GM18505 (cell line): ENCODE data around the gene TSC22D1.
"Not testable (repeated sequence)": the region's sequence is repeated elsewhere in the genome, so short reads cannot be mapped to it uniquely, and the experiment has no call there.

Source experiments
- ATAC-seq: cut with Tn5 transposase; IDR thresholded peaks from one replicate; pipeline ENCODE4 v1.9.1; 2021; ENCODE audit not compliant: unreplicated experiment
- POLR2A ChIP-seq: IDR thresholded peaks from 4 replicates; pipeline ENCODE4 v1.6.1; 2011; ENCODE audit warnings: borderline replicate concordance; ENCODE audit not compliant: insufficient read depth, insufficient read length; ENCODE audit errors: extremely low read depth

Gene TSC22D1

GRCh38 chr13:44577236-44578066 is 1.3 kb upstream of the TSC22D1 start:
- TF ChIP-seq POLR2A: no peak
- peak; percentile 70 for ATAC-seq

- TF ChIP-seq POLR2A: no peak
- ATAC-seq: peak; percentile 31
Measured at GRCh38 chr13:44576351-44577235, 463 bp upstream of the TSC22D1 start.

- no peak for TF ChIP-seq POLR2A
- ATAC-seq: no peak
Measured at GRCh38 chr13:44575035-44575434, 1.1 kb downstream of the TSC22D1 start.

- TF ChIP-seq POLR2A: no peak
- no peak for ATAC-seq
Measured at GRCh38 chr13:44574466-44574855, 1.7 kb downstream of the TSC22D1 start.

DNA sequence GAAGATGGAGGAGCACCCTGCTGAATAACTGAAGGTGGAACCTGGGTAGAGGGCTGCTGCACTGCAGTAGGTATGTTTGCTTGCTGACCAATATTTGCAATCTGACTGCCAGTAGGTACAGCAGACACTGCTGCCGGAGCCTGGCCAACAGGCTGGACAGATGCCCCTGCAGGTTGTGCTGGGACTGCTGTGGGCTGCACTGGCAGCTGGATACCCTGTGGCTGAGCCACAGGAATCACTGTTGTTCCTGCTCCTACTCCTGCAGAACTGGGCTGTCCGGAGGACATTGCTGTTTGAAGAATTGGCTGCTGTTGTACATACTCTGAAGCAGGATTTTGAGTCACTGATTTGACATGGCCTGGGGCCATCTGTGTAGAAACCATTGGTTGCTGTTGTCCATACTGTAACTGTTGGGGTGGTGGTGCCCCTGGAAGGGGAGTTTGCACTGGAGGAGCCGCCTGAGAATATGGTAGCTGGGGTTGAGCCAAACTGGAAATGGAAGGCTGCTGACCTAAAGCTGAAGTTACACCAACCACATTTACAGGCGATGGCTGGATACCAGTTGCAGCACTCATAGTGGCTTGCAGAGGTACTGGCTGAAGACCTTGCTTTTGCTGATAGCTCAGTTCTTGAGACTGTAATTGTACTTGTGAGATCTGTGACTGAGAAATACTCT is 2.2 kb downstream of the TSC22D1 start:
- no peak for ATAC-seq
- no peak for TF ChIP-seq POLR2A

DNA sequence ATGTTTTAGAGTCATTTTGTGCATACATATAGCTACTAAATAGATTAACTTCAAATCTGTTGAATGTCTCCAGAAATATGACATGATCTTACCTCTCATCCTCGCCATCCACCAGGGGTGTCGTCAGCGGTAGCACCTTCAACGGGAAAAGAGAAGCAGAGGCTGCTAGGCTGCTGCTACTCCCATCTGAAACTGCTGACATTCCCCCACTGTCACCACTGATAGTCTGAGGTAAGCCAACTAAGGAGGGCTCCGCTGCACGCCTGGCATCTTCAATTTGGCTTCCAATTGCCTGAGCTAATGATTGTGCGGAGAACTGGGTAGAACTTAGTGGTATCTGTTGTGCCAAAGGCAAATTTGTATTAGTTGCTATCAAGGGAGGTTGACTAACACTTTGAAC is 3.1 kb downstream of the TSC22D1 start:
- no peak for ATAC-seq
- TF ChIP-seq POLR2A: no peak

GRCh38 chr13:44566601-44567000 is 9.5 kb downstream of the TSC22D1 start:
- no peak for ATAC-seq
- no peak for TF ChIP-seq POLR2A

- ATAC-seq: no peak
- TF ChIP-seq POLR2A: no peak
Measured at GRCh38 chr13:44565881-44566280, 10.2 kb downstream of the TSC22D1 start.

DNA sequence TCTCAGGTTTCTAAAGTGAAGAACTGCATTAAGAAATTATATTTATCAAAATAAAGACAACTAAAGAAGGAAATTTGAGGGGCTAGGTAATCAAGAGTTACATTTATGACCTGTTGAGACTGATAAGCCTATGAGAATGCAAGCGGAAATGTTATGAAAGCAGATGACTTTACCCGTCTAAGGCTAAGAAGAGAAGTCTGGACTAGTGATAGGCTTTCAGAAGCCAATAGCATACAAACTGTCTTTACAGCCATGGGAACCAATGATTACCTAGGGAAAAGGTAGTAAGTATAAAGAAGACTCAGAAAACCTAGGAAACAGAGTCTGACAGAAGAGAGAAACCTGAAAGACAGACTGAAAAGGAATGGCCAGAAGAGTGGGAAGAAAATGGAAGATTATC is 11.2 kb downstream of the TSC22D1 start:
- TF ChIP-seq POLR2A: no peak
- ATAC-seq: no peak

GRCh38 chr13:44562853-44563252 is 13.3 kb downstream of the TSC22D1 start:
- ATAC-seq: not testable (repeated sequence)

- ATAC-seq: no peak
Measured at GRCh38 chr13:44561351-44561750, 14.8 kb downstream of the TSC22D1 start.

GRCh38 chr13:44557986-44558385 is 18.1 kb downstream of the TSC22D1 start:
- TF ChIP-seq POLR2A: no peak

More at GRCh38 chr13:44561351-44561750, 14.8 kb downstream of the TSC22D1 start:
- no peak for TF ChIP-seq POLR2A

GRCh38 chr13:44555207-44555606 is 20.9 kb downstream of the TSC22D1 start:
- ATAC-seq: no peak
- TF ChIP-seq POLR2A: no peak

More at GRCh38 chr13:44557986-44558385, 18.1 kb downstream of the TSC22D1 start:
- ATAC-seq: no peak
